K562 (cell line): ENCODE measurements around the gene CFDP1.

ENCODE experiments used
- PHF8 ChIP-seq: fragments of 200-600 bp; sonication (generic); IDR thresholded peaks from 2 replicates; pipeline ENCODE4 v1.6.1; 2012; ENCODE audit warnings: mixed run types, mild to moderate bottlenecking, inconsistent platforms, low read length, moderate library complexity, borderline replicate concordance
- RAD51 ChIP-seq: fragments of 450-650 bp; IDR thresholded peaks from 2 replicates; pipeline ENCODE4 v1.7.1; 2016; ENCODE audit warnings: low read depth, mild to moderate bottlenecking, borderline replicate concordance
- TAF7 ChIP-seq: fragments of 450-650 bp; IDR thresholded peaks from 2 replicates; pipeline ENCODE4 v1.6.1; 2016; ENCODE audit warnings: missing genetic modification characterization, missing compliant biosample characterization
- TF ChIP-seq, protein P1 (sequence below): fragments of 250-450 bp; sonication (Bioruptor Pico); IDR thresholded peaks from 2 replicates; pipeline ENCODE4 v1.5.1; 2021; ENCODE audit warnings: mild to moderate bottlenecking

DNA sequence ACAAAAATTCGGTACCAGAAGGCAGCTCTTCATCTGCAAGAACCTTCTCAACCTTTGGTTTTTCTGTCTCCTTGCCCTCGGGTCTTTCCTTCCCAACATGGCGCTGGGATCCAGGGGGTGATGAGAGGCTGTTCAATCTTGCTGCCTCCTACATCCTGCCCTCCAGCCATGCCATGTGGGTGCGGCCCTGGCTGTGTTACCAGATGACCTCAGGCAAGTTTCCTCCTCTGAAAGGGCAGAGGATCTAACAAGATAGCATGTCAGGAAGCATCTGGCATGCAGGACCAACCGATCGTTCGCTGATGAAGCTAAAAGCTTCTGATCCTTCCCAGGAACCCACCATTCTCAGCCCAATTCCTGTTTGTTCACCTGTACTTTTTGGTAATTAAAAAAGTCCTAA lies 145.1 kb downstream of the CFDP1 start:
- no peak for TF ChIP-seq RAD51
- no peak for TF ChIP-seq PHF8
- TF ChIP-seq, protein P1, sequence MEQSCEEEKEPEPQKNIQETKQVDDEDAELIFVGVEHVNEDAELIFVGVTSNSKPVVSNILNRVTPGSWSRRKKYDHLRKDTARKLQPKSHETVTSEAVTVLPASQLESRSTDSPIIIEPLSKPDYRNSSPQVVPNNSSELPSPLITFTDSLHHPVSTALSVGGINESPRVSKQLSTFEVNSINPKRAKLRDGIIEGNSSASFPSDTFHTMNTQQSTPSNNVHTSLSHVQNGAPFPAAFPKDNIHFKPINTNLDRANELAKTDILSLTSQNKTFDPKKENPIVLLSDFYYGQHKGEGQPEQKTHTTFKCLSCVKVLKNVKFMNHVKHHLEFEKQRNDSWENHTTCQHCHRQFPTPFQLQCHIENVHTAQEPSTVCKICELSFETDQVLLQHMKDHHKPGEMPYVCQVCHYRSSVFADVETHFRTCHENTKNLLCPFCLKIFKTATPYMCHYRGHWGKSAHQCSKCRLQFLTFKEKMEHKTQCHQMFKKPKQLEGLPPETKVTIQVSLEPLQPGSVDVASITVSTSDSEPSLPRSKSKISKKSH (CRISPR knock-in tag): no peak
- TF ChIP-seq TAF7 (tag): no peak
